GM19193 (cell line): ENCODE measurements around the gene CD209.

Experiments
- POLR2A ChIP-seq: IDR thresholded peaks from 4 replicates; pipeline ENCODE4 v1.6.1; 2011; ENCODE audit not compliant: insufficient read depth, insufficient read length; ENCODE audit errors: extremely low read depth

The CD209 gene, protein sequence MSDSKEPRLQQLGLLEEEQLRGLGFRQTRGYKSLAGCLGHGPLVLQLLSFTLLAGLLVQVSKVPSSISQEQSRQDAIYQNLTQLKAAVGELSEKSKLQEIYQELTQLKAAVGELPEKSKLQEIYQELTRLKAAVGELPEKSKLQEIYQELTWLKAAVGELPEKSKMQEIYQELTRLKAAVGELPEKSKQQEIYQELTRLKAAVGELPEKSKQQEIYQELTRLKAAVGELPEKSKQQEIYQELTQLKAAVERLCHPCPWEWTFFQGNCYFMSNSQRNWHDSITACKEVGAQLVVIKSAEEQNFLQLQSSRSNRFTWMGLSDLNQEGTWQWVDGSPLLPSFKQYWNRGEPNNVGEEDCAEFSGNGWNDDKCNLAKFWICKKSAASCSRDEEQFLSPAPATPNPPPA

GRCh38 chr19:7746903-7747884, at the start of gene CD209:
CD209 (minus strand) TSS chr19:7747534; CDS start chr19:7747511, 23 bp downstream.
- no peak for TF ChIP-seq POLR2A

DNA sequence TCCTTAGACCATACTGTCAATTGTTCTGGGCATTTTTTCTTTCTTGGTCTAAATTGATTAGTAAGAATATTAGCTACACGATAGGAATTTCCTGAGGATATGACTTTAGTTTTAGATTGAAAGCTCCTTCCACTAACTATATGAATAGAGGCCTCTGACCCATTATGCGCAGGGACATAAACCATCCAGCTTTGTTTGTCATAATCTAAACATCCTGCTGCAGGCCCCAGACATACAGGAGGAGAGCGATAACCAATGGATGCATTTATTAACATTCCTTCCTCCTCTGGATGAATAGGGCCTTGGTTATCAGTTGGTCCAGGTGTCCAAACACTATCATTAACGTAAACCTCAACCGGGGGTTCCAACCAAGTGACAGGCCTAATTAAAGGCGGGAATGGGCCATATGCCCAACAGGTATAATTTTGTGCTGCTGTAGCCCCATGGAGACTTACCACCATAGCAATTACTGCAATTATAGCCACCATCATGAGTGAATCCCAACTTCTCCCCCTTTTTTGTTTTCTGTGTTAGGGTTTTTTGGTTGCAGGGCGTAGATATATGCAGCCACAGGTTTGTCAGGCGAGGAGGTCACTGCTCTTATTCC, 48.3 kb upstream of the CD209 start:
- no peak for TF ChIP-seq POLR2A

- no peak for TF ChIP-seq POLR2A
Observed at GRCh38 chr19:7793493-7793892, 46.2 kb upstream of the CD209 start.

DNA sequence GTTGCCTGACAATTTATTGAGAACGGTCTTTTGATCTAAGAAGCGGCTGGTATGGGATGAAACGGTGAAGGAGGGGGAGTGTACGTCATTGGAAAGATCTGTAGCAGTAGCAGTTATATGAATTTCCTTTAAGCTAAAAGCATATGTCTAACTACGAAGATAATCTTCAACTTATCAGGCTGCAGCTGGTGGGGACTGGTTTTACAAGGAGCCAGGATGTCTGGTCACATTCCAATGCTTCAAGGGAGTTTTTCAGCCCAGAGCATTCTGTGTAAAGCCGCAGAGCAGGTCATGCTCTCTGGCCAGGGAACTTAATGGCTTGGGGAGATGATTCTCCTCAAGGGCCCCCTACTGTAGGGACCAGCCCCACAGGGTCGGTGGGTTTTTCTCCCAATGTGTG, 44.9 kb upstream of the CD209 start:
- TF ChIP-seq POLR2A, result no peak

GRCh38 chr19:7790416-7790815, 43.1 kb upstream of the CD209 start:
- no peak for TF ChIP-seq POLR2A

DNA sequence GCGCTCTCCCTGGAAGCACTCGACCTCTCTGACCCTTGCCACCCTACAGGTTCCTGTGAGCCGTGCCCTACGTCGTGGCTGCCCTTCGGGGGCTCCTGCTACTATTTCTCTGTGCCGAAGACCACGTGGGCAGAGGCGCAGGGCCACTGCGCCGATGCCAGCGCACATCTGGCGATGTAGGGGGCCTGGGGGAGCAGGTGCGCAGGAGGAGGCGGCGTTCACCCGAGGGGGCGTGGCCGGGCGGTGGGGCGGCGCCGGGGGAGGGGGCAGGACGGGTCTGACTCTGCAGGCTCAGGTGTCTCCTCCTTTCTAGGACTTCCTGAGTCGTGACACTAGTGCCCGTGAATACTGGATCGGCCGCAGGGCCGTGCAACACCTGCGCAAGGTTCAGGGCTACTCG, 42.1 kb upstream of the CD209 start:
- no peak for TF ChIP-seq POLR2A

- TF ChIP-seq POLR2A, result no peak
Observed at GRCh38 chr19:7788933-7789323, 41.6 kb upstream of the CD209 start.

GRCh38 chr19:7788178-7788932, 41.0 kb upstream of the CD209 start:
- TF ChIP-seq POLR2A, result no peak

DNA sequence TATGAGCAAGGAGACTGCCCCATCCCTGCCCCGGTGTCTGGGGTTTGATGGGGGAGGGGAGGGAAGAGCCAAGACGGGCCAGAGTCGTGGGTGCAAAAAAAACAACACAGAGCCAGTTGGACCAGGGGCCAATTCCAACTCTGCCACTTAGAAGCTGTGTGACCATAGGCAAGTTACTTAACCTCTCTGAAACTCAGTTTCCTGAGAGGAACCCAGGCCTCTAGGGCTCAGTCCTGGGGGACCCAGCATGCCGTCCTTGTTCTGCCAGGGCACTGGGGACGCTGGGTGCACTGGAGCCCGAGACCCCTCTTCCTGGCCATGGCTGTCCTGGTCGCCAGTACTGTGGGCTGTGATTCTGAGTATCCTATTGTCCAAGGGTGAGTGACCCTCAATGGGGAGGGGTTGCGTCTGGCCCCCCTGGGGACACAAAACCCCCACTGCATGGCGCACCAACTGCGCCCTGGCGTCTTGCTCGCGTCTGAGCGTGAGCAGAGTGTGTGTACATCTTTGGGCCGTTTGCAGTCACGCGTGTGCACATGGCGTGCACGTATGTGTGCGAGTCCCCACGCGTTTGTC, 40.4 kb upstream of the CD209 start:
- no peak for TF ChIP-seq POLR2A

DNA sequence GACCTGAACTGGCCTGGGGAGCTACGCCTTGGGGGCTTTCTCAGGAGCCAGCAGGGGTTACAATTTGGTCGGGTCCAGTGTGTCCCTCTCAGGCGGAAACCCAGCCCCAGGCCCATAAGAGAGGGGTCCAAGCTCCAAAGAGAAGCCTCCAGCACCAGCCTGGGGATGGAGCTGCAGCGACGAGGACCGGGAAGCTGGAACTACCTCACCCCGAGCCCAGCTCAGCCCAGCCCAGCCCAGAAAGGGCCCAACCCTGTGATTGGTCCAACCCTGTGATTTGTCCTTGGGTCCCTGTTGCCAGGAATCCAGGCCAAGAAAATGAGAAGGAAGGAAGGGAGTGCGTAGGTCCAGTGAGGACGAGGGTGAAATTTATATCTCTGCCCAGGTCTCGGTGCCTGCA, 39.8 kb upstream of the CD209 start:
- no peak for TF ChIP-seq POLR2A

DNA sequence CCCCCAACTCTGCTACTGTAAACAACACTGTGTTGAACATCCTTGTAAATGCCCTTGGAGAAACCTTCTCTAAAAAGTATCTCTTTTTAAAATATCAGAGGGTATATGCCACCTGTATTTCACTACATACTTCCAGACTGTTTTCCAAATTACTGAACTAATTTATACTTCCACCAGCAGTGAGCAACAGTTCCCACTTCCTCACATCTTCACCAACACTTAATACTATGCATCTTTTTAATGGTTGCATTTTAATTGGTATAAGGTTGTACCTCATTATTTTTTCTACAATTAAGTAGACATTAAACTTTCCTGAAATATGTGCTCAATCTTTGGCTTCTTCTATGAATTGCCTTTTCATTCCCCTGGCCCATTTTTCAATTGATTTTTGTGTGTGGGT, 37.5 kb upstream of the CD209 start:
- TF ChIP-seq POLR2A, result no peak

GRCh38 chr19:7783991-7784423, 36.7 kb upstream of the CD209 start:
- no peak for TF ChIP-seq POLR2A

DNA sequence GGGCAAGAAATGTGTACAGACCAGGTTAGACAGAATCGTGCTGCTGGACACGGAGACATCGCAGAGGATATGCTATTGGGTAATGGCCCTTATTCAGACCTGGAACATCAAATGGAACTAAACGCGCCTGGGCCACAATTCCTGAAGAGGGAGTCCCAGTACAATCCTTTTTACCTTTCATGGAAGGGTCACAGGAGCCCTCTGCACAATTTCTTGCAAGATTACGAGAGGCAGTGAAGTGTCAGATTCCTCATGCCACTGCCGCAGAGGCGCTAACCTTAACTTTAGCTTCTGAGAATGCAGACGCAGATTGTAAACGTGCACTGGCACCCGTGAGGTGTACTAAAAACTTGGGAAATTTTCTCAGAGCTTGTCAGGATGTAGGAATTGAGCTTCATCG, 33.8 kb upstream of the CD209 start:
- no peak for TF ChIP-seq POLR2A
